B cell (primary cell): Measurements from ENCODE around the gene HS6ST2. TPM values are rescaled to one million over a fixed set of nuclear protein-coding genes. Genes with fewer than 3 reads are reported as not detected.

Experiments used
- ATAC-seq: fragments of 200-7000 bp; cut with Tn5 transposase; one replicate; pipeline ENCODE4 v1.10.0; 2021; ENCODE audit warnings: low read depth, mild to moderate bottlenecking, moderate number of reproducible peaks, moderate library complexity
- CTCF ChIA-PET: fragments of 350-600 bp; sonication (Branson Sonifier 250); formaldehyde crosslinking; loops from one replicate; lab custom pipeline; 2021; ENCODE audit warnings: antibody characterized with exemption, inconsistent platforms; lab: Charles Lee
- POLR2A ChIA-PET: fragments of 350-600 bp; sonication (Branson Sonifier 250); formaldehyde crosslinking; loops from one replicate; lab custom pipeline; 2021; ENCODE audit warnings: antibody characterized with exemption; lab: Charles Lee
- DNase-seq: peaks from one replicate; pipeline ENCODE4 v3.0.0; 2013
- H2AFZ ChIP-seq: 2 replicates; pipeline ENCODE4 v1.6.1; 2012; ENCODE audit warnings: mild to moderate bottlenecking, low read depth, low read length; ENCODE audit not compliant: insufficient read depth, poor library complexity, severe bottlenecking
- H3K27ac ChIP-seq, 2 donors: 1 replicate in 1 of 2; 2 replicates in 1 of 2; pipeline ENCODE4 v1.5.1; 2012 to 2013; ENCODE audit warnings: low read length in 2 of 2, mild to moderate bottlenecking in 2 of 2, moderate library complexity in 1 of 2
- H3K27me3 ChIP-seq, 4 experiments: fragments of 200-600 bp in 1 of 4; sonication (generic) in 1 of 4; replicated peaks in 1 of 4; 1 replicate in 2 of 4; 2 replicates in 2 of 4; pipeline versions ENCODE4 v1.6.1 to v1.7.0; 2013 to 2016; ENCODE audit warnings: low read length in 3 of 4, mild to moderate bottlenecking in 2 of 4, mixed read lengths in 1 of 4, moderate library complexity in 1 of 4; ENCODE audit not compliant: insufficient read depth in 4 of 4, control insufficient read depth in 3 of 4; ENCODE audit errors: control extremely low read depth in 1 of 4
- H3K36me3 ChIP-seq, 2 experiments: replicated peaks in 1 of 2; 1 replicate in 1 of 2; 2 replicates in 1 of 2; pipeline versions ENCODE4 v1.6.1 to v1.7.1; 2013; ENCODE audit warnings: low read length in 1 of 2; ENCODE audit not compliant: insufficient read depth in 2 of 2, control insufficient read depth in 1 of 2; ENCODE audit errors: control extremely low read depth in 1 of 2, extremely low read depth in 1 of 2
- H3K4me1 ChIP-seq, 2 donors: fragments of 200-600 bp in 1 of 2; sonication (generic) in 1 of 2; 1 replicate in 1 of 2; 2 replicates in 1 of 2; pipeline versions ENCODE4 v1.5.1 to v1.6.1; 2013 to 2017; ENCODE audit warnings: low read length in 2 of 2; ENCODE audit not compliant: control insufficient read depth in 2 of 2, insufficient read depth in 2 of 2
- H3K4me2 ChIP-seq: replicated peaks from 2 replicates; pipeline ENCODE3; 2012; ENCODE audit warnings: mild to moderate bottlenecking, low read depth, low read length; ENCODE audit not compliant: poor library complexity, severe bottlenecking
- H3K4me3 ChIP-seq, 5 experiments: fragments of 200-600 bp in 1 of 5; sonication (generic) in 1 of 5; 1 replicate in 3 of 5; 2 replicates in 2 of 5; pipeline versions ENCODE4 v1.5.1 to v1.7.0; 2011 to 2016; ENCODE audit warnings: low read length in 4 of 5, mild to moderate bottlenecking in 4 of 5, low read depth in 2 of 5, control low read depth in 1 of 5, moderate library complexity in 1 of 5; ENCODE audit not compliant: insufficient read depth in 1 of 5; ENCODE audit errors: control extremely low read depth in 1 of 5, extremely low read depth in 1 of 5
- H3K79me2 ChIP-seq: fragments of 200-600 bp; sonication (generic); one replicate; pipeline ENCODE4 v1.6.0; 2016; ENCODE audit warnings: low read length; ENCODE audit not compliant: control insufficient read depth, insufficient read depth
- H3K9ac ChIP-seq: fragments of 200-600 bp; sonication (generic); 2 replicates; pipeline ENCODE4 v1.6.1; 2017; ENCODE audit warnings: mild to moderate bottlenecking, low read length, moderate library complexity
- H3K9me3 ChIP-seq, 3 donors: one replicate each; pipeline versions ENCODE4 v1.6.1 to v1.7.1; 2013; ENCODE audit warnings: low read length in 2 of 3; ENCODE audit not compliant: control insufficient read depth in 2 of 3, insufficient read depth in 1 of 3; ENCODE audit errors: control extremely low read depth in 1 of 3
- H4K20me1 ChIP-seq: 2 replicates; pipeline ENCODE4 v1.6.0; 2012; ENCODE audit warnings: mild to moderate bottlenecking, low read length; ENCODE audit not compliant: insufficient read depth, control insufficient read depth, poor library complexity, severe bottlenecking
- H3K27ac Mint-ChIP-seq: one replicate; pipeline ENCODE4 v1.8.0; 2021; ENCODE audit warnings: mixed read lengths
- H3K27me3 Mint-ChIP-seq: one replicate; pipeline ENCODE4 v1.8.0; 2021; ENCODE audit warnings: mixed read lengths
- H3K4me1 Mint-ChIP-seq: one replicate; pipeline ENCODE4 v1.8.0; 2021; ENCODE audit warnings: mixed read lengths
- H3K4me3 Mint-ChIP-seq: one replicate; pipeline ENCODE4 v1.8.0; 2021; ENCODE audit warnings: mixed read lengths
- H3K9me3 Mint-ChIP-seq: one replicate; pipeline ENCODE4 v1.8.0; 2022; ENCODE audit warnings: mixed read lengths; ENCODE audit not compliant: insufficient read depth
- EZH2 ChIP-seq: IDR thresholded peaks from 2 replicates; pipeline ENCODE4 v1.6.1; 2012; ENCODE audit warnings: borderline replicate concordance, low read depth, mild to moderate bottlenecking, moderate library complexity, low read length; ENCODE audit not compliant: insufficient read depth, poor library complexity, severe bottlenecking
- WGBS: methylation state at CpG from one replicate; pipeline ENCODE4 v1.1.5; 2013; ENCODE audit warnings: missing lambda C conversion rate; ENCODE audit not compliant: insufficient coverage; 5-methylcytosine and 5-hydroxymethylcytosine counted together
- intact Hi-C: fragments of 100-400 bp; cut with micrococcal nuclease; formaldehyde crosslinking; loops from one replicate; pipeline ENCODE4 v1.10.0; 2022
- polyA plus RNA-seq: library from polyadenylated mRNA; depleted of rRNA; stranded (reverse); fragments of >200 nt; gene quantifications from 2 replicates; pipeline ENCODE4 v1.2.3, GENCODE V29; 2012
- total RNA-seq, 2 donors: library from RNA; stranded (reverse); fragments of 120-200 nt in 1 of 2; gene quantifications; 1 replicate in 1 of 2; 2 replicates in 1 of 2; pipeline versions ENCODE4 v1.2.3 to v1.2.4, GENCODE V29; 2013 to 2022
- TF ChIP-seq, protein P1 (sequence below): fragments of 200-600 bp; IDR thresholded peaks from one replicate; pipeline ENCODE4 v1.8.0; 2022; ENCODE audit warnings: antibody characterized with exemption, mild to moderate bottlenecking

HS6ST2 gene
- total and polyA plus RNA-seq, 2 donors (not counting 1 experiment from before 2014, with no cell fraction given) = not detected

- Histone ChIP-seq H3K36me3 (no peaks in the 10 kb centered on the region), H3K9me3 (no peaks in the 10 kb centered on the region), H3K27me3 (peaks cover 0 to 7% (median 0%) of the 10 kb centered on the region in 4 experiments), H3K4me1 (no peaks in the 10 kb centered on the region), H4K20me1 (no peaks in the 10 kb centered on the region), H3K27ac (no peak overlapping the region), H3K4me3 (no peak overlapping the region), H3K79me2 (no peaks in the 10 kb centered on the region), H3K4me2 (no peak overlapping the region), H2AFZ (no peak overlapping the region), H3K9ac (no peak overlapping the region)
- ChIA-PET POLR2A (no interaction called here), CTCF (no interaction called here)
- no peak overlapping the region for H3K27ac Mint-ChIP-seq
- H3K9me3 Mint-ChIP-seq = no peaks in the 10 kb centered on the region
- intact Hi-C loops = no loop called here
- H3K4me3 Mint-ChIP-seq = no peak overlapping the region
- TF ChIP-seq EZH2 = no peak
- peaks cover 4% of the 10 kb centered on the region for H3K27me3 Mint-ChIP-seq
- no peak for ATAC-seq
- no CpG with 5 or more reads among the region's 2 CpGs for WGBS
- no peak for DNase-seq
- no peaks in the 10 kb centered on the region for H3K4me1 Mint-ChIP-seq
Measured at GRCh38 chrX:132651421-132652086, 306.9 kb downstream of the HS6ST2 start.

GRCh38 chrX:132648895-132649294 is 309.5 kb downstream of the HS6ST2 start:
- no peaks in the 10 kb centered on the region for H3K9me3 Mint-ChIP-seq
- H3K79me2 ChIP-seq = no peaks in the 10 kb centered on the region
- H2AFZ ChIP-seq = no peak overlapping the region
- no peak for DNase-seq
- ATAC-seq = no peak
- ChIA-PET CTCF (interaction anchor here (0.7 kb wide), 1 partner anchor 13 kb away, joined by 3 read pairs; no protein-coding TSS in a partner anchor), POLR2A (no interaction called here)
- H3K27me3 ChIP-seq = peaks cover 0 to 7% (median 0%) of the 10 kb centered on the region in 4 experiments
- intact Hi-C loops = no loop called here
- H3K4me2 ChIP-seq = no peak overlapping the region
- H3K4me1 Mint-ChIP-seq = no peaks in the 10 kb centered on the region
- H3K4me3 ChIP-seq = no peak overlapping the region
- no CpG with 5 or more reads among the region's 3 CpGs for WGBS
- no peaks in the 10 kb centered on the region for H3K4me1 ChIP-seq
- no peak overlapping the region for H3K27ac Mint-ChIP-seq
- no peaks in the 10 kb centered on the region for H3K9me3 ChIP-seq
- H3K36me3 ChIP-seq = no peaks in the 10 kb centered on the region
- H4K20me1 ChIP-seq = no peaks in the 10 kb centered on the region
- H3K9ac ChIP-seq = no peak overlapping the region
- H3K27me3 Mint-ChIP-seq = peaks cover 4% of the 10 kb centered on the region
- H3K4me3 Mint-ChIP-seq = no peak overlapping the region
- no peak for TF ChIP-seq EZH2
- TF ChIP-seq, protein P1, sequence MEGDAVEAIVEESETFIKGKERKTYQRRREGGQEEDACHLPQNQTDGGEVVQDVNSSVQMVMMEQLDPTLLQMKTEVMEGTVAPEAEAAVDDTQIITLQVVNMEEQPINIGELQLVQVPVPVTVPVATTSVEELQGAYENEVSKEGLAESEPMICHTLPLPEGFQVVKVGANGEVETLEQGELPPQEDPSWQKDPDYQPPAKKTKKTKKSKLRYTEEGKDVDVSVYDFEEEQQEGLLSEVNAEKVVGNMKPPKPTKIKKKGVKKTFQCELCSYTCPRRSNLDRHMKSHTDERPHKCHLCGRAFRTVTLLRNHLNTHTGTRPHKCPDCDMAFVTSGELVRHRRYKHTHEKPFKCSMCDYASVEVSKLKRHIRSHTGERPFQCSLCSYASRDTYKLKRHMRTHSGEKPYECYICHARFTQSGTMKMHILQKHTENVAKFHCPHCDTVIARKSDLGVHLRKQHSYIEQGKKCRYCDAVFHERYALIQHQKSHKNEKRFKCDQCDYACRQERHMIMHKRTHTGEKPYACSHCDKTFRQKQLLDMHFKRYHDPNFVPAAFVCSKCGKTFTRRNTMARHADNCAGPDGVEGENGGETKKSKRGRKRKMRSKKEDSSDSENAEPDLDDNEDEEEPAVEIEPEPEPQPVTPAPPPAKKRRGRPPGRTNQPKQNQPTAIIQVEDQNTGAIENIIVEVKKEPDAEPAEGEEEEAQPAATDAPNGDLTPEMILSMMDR = no peak
- H3K27ac ChIP-seq = no peak overlapping the region
